Measurements from ENCODE around the gene NDE1. TPM values are rescaled to one million over a fixed set of nuclear protein-coding genes. Genes with fewer than 3 reads are reported as not detected.

The NDE1 gene
- total RNA-seq, 2 experiments from 2014 or later: 88.9 to 141 TPM

GRCh38 chr16:15616012-15616411 lies 34.0 kb upstream of the NDE1 start:
- no TSS peak for BruUV-seq (replicated peaks)
- Histone ChIP-seq H3K79me2 (ENCODE audit: insufficient read depth, low read depth, low read length) (no peaks in the 10 kb centered on the region), H3K4me1 (ENCODE audit: insufficient read depth, low read length, poor library complexity, severe bottlenecking) (no peaks in the 10 kb centered on the region), H3K9me2 (ENCODE audit: insufficient read depth, low read length) (no peaks in the 10 kb centered on the region), H3K27ac (ENCODE audit: low read depth, low read length, poor library complexity, severe bottlenecking) (no peak overlapping the region), H3K9me3 (ENCODE audit: low read length) (no peaks in the 10 kb centered on the region), H3K4me2 (ENCODE audit: low read length) (no peak overlapping the region), H2AFZ (ENCODE audit: low read length) (no peak overlapping the region), H4K20me1 (ENCODE audit: insufficient read depth, low read length) (no peaks in the 10 kb centered on the region), H3K36me3 (ENCODE audit: insufficient read depth, low read length) (peaks cover 88% of the 10 kb centered on the region), H3K4me3 (ENCODE audit: low read depth, low read length, poor library complexity, severe bottlenecking) (no peak overlapping the region)
- TF ChIP-seq EZH2phosphoT487 (IDR thresholded peaks at IDR 0.05; ENCODE audit: borderline replicate concordance, low read depth, low read length): no peak
- TF ChIP-seq, protein P1, sequence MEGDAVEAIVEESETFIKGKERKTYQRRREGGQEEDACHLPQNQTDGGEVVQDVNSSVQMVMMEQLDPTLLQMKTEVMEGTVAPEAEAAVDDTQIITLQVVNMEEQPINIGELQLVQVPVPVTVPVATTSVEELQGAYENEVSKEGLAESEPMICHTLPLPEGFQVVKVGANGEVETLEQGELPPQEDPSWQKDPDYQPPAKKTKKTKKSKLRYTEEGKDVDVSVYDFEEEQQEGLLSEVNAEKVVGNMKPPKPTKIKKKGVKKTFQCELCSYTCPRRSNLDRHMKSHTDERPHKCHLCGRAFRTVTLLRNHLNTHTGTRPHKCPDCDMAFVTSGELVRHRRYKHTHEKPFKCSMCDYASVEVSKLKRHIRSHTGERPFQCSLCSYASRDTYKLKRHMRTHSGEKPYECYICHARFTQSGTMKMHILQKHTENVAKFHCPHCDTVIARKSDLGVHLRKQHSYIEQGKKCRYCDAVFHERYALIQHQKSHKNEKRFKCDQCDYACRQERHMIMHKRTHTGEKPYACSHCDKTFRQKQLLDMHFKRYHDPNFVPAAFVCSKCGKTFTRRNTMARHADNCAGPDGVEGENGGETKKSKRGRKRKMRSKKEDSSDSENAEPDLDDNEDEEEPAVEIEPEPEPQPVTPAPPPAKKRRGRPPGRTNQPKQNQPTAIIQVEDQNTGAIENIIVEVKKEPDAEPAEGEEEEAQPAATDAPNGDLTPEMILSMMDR (conservative IDR thresholded peaks at IDR 0.05; ENCODE audit: low read length): no peak
- ChIA-PET CTCF (ENCODE audit: unreplicated experiment) (no interaction called here), POLR2A (no interaction called here)
- DNase-seq (ENCODE audit: low spot score): no peak
- intact Hi-C loops (cut with micrococcal nuclease; ENCODE audit: unreplicated experiment): no loop called here

DNA sequence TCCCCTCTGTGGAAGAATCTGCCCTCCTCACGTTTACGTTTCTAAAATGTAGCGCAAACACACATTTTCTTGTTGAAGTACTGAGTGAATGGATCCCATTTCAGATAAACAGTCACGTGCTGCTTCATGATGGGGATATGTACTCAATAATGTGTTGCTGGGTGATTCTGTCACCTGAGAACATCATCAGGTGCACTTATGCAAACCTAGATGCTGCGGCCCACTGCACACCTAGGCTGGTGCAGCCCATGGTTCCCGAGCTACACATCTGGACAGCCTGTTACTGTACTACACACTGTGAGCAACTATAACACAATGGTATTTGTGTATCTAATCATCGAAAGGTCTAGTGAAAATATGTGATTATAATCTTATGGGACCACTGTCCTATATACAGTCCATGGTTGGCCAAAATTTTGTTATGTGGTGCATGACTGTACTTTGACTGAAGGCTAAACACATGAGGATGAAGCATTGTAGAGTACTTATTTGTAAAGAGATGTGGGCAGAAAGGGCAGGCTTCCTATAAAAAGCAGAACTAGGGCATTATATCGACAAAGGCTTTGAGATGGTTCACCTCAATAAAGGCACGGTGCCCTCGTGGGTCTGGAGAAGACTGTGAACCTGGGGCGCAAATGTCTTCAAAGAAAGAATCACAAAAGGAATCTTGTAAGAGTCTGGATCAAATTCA lies 33.4 kb upstream of the NDE1 start:
- H3K9me3 ChIP-seq (ENCODE audit: low read length): no peaks in the 10 kb centered on the region
- no peak overlapping the region for H3K4me3 ChIP-seq (ENCODE audit: low read depth, low read length, poor library complexity, severe bottlenecking)
- H3K4me2 ChIP-seq (ENCODE audit: low read length): no peak overlapping the region
- H3K9me2 ChIP-seq (ENCODE audit: insufficient read depth, low read length): no peaks in the 10 kb centered on the region
- H4K20me1 ChIP-seq (ENCODE audit: insufficient read depth, low read length): no peaks in the 10 kb centered on the region
- BruUV-seq (replicated peaks): no TSS peak
- CTCF ChIA-PET (ENCODE audit: unreplicated experiment): no interaction called here
- TF ChIP-seq, protein P1 (conservative IDR thresholded peaks at IDR 0.05; ENCODE audit: low read length): no peak
- TF ChIP-seq EZH2phosphoT487 (IDR thresholded peaks at IDR 0.05; ENCODE audit: borderline replicate concordance, low read depth, low read length): no peak
- no peak for DNase-seq (ENCODE audit: low spot score)
- H3K4me1 ChIP-seq (ENCODE audit: insufficient read depth, low read length, poor library complexity, severe bottlenecking): no peaks in the 10 kb centered on the region
- POLR2A ChIA-PET: no interaction called here
- peaks cover 88% of the 10 kb centered on the region for H3K36me3 ChIP-seq (ENCODE audit: insufficient read depth, low read length)
- intact Hi-C loops (cut with micrococcal nuclease; ENCODE audit: unreplicated experiment): no loop called here
- no peak overlapping the region for H2AFZ ChIP-seq (ENCODE audit: low read length)
- no peaks in the 10 kb centered on the region for H3K79me2 ChIP-seq (ENCODE audit: insufficient read depth, low read depth, low read length)
- no peak overlapping the region for H3K27ac ChIP-seq (ENCODE audit: low read depth, low read length, poor library complexity, severe bottlenecking)

GRCh38 chr16:15617901-15618300 lies 32.1 kb upstream of the NDE1 start:
- Histone ChIP-seq H2AFZ (ENCODE audit: low read length) (no peak overlapping the region), H3K9me3 (ENCODE audit: low read length) (no peaks in the 10 kb centered on the region), H3K36me3 (ENCODE audit: insufficient read depth, low read length) (peaks cover 88% of the 10 kb centered on the region), H3K4me1 (ENCODE audit: insufficient read depth, low read length, poor library complexity, severe bottlenecking) (no peaks in the 10 kb centered on the region), H3K9me2 (ENCODE audit: insufficient read depth, low read length) (no peaks in the 10 kb centered on the region), H3K4me2 (ENCODE audit: low read length) (no peak overlapping the region), H3K27ac (ENCODE audit: low read depth, low read length, poor library complexity, severe bottlenecking) (no peak overlapping the region), H3K4me3 (ENCODE audit: low read depth, low read length, poor library complexity, severe bottlenecking) (no peak overlapping the region), H4K20me1 (ENCODE audit: insufficient read depth, low read length) (no peaks in the 10 kb centered on the region), H3K79me2 (ENCODE audit: insufficient read depth, low read depth, low read length) (no peaks in the 10 kb centered on the region)
- BruUV-seq (replicated peaks): no TSS peak
- TF ChIP-seq EZH2phosphoT487 (IDR thresholded peaks at IDR 0.05; ENCODE audit: borderline replicate concordance, low read depth, low read length): no peak
- TF ChIP-seq, protein P1 (conservative IDR thresholded peaks at IDR 0.05; ENCODE audit: low read length): no peak
- ChIA-PET POLR2A (no interaction called here), CTCF (ENCODE audit: unreplicated experiment) (no interaction called here)
- intact Hi-C loops (cut with micrococcal nuclease; ENCODE audit: unreplicated experiment): no loop called here
- DNase-seq (ENCODE audit: low spot score): no peak

Data from OCI-LY7 (cell line).